A549 treated with Hydrocortisone at 1 μM for 4 hours (cell line): Measurements from ENCODE around the gene CENPM. TPM values are rescaled to one million over a fixed set of nuclear protein-coding genes. Genes with fewer than 3 reads are reported as not detected.

Source experiments
- total RNA-seq: library from RNA; stranded (reverse); fragments of 200-300 nt; extraction: Qiagen RNA extraction; gene quantifications from 5 replicates; pipeline ENCODE4 v1.2.3, GENCODE V29; 2022

The CENPM gene
- total RNA-seq = 22.8 to 40.2 TPM (median 35.1 TPM) in 5 replicates

DNA sequence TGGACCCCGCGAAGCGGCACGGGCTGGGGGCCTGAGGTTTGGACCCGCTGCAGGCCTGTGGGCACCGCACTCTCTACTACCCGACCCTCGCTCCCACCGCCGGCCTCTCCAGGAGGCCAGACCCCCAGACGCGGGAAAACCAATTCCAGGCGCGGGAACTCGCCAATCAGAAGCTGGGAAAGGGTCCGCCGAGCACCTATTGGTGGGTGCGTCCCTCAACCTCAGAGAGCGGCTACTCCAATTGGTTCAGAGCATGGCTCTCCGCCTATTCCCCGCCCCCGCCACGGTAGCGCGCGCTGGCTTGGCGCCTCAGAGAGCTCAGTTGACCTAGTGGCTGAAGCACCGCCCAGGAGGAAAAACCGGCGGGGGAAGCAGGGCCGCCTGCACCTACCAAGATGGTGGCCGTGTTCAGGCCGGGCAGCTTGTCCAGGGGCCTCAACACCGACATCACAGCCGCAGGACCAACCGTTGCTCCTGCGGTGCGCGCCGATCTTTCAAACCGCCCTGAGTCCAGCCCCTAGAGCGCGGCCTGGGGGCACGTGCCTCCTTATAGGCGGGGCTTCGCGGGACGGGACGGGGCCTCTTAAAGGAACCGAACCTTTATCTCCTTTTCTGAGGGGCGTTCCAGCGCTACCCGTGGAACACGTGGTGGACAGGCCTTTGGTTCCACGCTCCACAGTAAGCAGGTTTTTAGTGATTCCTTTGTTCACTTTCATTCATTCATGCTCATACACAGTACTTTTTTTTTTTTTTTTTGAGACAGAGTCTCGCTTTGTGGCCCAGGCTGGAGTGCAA, at the start of gene CENPM:
CENPM (minus strand) TSS at position 524 of the 795 bp plus-strand sequence; CDS start at position 448, 76 bp downstream.

DNA sequence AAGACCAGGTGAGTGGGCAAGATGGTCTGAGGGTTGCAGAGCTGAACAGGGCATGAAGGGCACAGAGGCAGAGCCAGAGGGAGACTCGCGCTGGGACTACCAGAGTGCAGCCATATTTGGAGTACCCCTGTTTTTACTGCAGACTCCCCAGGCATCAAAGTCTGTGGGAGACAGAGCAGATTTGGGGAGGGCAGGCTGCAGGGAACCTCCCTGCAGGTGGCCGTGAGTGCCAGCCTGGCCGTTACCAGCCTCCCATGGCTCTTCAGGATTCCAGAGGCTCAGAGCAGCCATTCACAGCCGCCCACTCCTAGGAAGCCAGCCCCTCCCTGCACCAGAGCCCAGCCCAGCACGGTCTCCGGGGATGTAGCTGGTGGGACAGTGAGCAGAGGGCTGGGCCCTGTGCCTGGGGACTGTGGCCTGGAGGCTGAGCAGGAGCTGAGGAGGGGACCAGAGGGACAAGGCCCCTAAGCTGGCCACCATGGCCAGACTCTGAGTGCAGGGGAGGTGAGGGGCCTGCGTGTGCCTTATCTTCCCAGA, 22.2 kb upstream of the CENPM start, which contains the start of gene SEPTIN3:
SEPTIN3 (plus strand) TSS at position 334 of the 537 bp plus-strand sequence. CDS start 2,050 bp downstream, outside the sequence.

GRCh38 chr22:41951898-41952474, 5.0 kb upstream of the CENPM start, which contains the start of gene SMIM45:
SMIM45 (plus strand) TSS chr22:41952150.

GRCh38 chr22:41915035-41915785, 31.7 kb downstream of the CENPM start, which contains the start of gene SHISA8:
SHISA8 (minus strand) TSS chr22:41915074; CDS start chr22:41914667, 407 bp downstream.

Other genes with a start within 250 kb of the CENPM start
- 0.25 TPM in 1 of 5 replicates, not detected in the others for gene MEI1, start 247.6 kb downstream of the CENPM start, total RNA-seq
- gene CCDC134, start 146.5 kb downstream of the CENPM start, total RNA-seq = 2.7 to 3.2 TPM (median 2.8 TPM) in 5 replicates
- 26.6 to 30.9 TPM (median 28.0 TPM) in 5 replicates for gene SREBF2, start 114.0 kb downstream of the CENPM start, total RNA-seq
- gene SHISA8, start 32.1 kb downstream of the CENPM start, total RNA-seq = 0.10 to 0.35 TPM (median 0.20 TPM) in 5 replicates
- gene TNFRSF13C, start 20.3 kb downstream of the CENPM start, total RNA-seq = 0.14 to 0.25 TPM (median 0.22 TPM) in 5 replicates
- gene SEPTIN3, start 22.3 kb upstream of the CENPM start, total RNA-seq = 0.89 to 1.2 TPM (median 1.0 TPM) in 5 replicates
- 0.08 to 0.24 TPM (median 0.10 TPM) in 4 of 5 replicates, not detected in the other for gene WBP2NL, start 51.6 kb upstream of the CENPM start, total RNA-seq
- 6.2 to 7.8 TPM (median 7.5 TPM) in 5 replicates for gene NAGA, start 123.7 kb upstream of the CENPM start, total RNA-seq
- gene PHETA2, start 127.1 kb upstream of the CENPM start, total RNA-seq = not detected in 5 replicates
- gene SMDT1, start 132.5 kb upstream of the CENPM start, total RNA-seq = 24.3 to 48.9 TPM (median 40.8 TPM) in 5 replicates
- 58.5 to 74.2 TPM (median 65.6 TPM) in 5 replicates for gene NDUFA6, start 143.6 kb upstream of the CENPM start, total RNA-seq
- gene CYP2D6, start 183.7 kb upstream of the CENPM start, total RNA-seq = 0.44 to 0.72 TPM (median 0.54 TPM) in 5 replicates